GM19395 (cell line): ENCODE data around the gene PNMA8C.

Experiments
- ATAC-seq: cut with Tn5 transposase; IDR thresholded peaks from one replicate; pipeline ENCODE4 v1.9.1; 2021; ENCODE audit warnings: mild to moderate bottlenecking, moderate library complexity; ENCODE audit not compliant: unreplicated experiment

PNMA8C gene

GRCh38 chr19:46428239-46429135 is at the start of gene PNMA8C:
Gene PNMA8C, minus strand, starts transcription at chr19:46428936. Its CDS starts 577 bp downstream, at chr19:46428359.
- no peak for ATAC-seq

GRCh38 chr19:46475986-46476385 is 47.2 kb upstream of the PNMA8C start:
- ATAC-seq = no peak

- no peak for ATAC-seq
Measured at GRCh38 chr19:46474211-46474610, 45.5 kb upstream of the PNMA8C start.

GRCh38 chr19:46472592-46472991 is 43.9 kb upstream of the PNMA8C start:
- ATAC-seq = no peak

GRCh38 chr19:46471811-46472543 is 43.2 kb upstream of the PNMA8C start:
- ATAC-seq = no peak

GRCh38 chr19:46471116-46471733 is 42.5 kb upstream of the PNMA8C start, which contains the start of gene PNMA8A:
Gene PNMA8A, minus strand, starts transcription at chr19:46471563. Its CDS starts 528 bp downstream, at chr19:46471035.
- ATAC-seq = no peak

GRCh38 chr19:46470376-46470775 is 41.6 kb upstream of the PNMA8C start:
- no peak for ATAC-seq

- no peak for ATAC-seq
Measured at GRCh38 chr19:46469541-46470185, 40.9 kb upstream of the PNMA8C start.

- ATAC-seq = no peak
Measured at GRCh38 chr19:46466536-46467196, 37.9 kb upstream of the PNMA8C start.

- ATAC-seq = no peak
Measured at GRCh38 chr19:46463516-46463915, 34.8 kb upstream of the PNMA8C start.

- ATAC-seq = no peak
Measured at GRCh38 chr19:46461537-46461936, 32.8 kb upstream of the PNMA8C start.

GRCh38 chr19:46460981-46461380 is 32.2 kb upstream of the PNMA8C start:
- no peak for ATAC-seq

GRCh38 chr19:46460055-46460454 is 31.3 kb upstream of the PNMA8C start:
- ATAC-seq = no peak

GRCh38 chr19:46456930-46457329 is 28.2 kb upstream of the PNMA8C start:
- no peak for ATAC-seq

GRCh38 chr19:46454244-46454643 is 25.5 kb upstream of the PNMA8C start:
- ATAC-seq = no peak

- no peak for ATAC-seq
Measured at GRCh38 chr19:46453661-46454060, 24.9 kb upstream of the PNMA8C start.

GRCh38 chr19:46452186-46452585 is 23.4 kb upstream of the PNMA8C start:
- ATAC-seq = no peak

- no peak for ATAC-seq
Measured at GRCh38 chr19:46451352-46451751, 22.6 kb upstream of the PNMA8C start.

GRCh38 chr19:46450737-46451136 is 22.0 kb upstream of the PNMA8C start:
- no peak for ATAC-seq

- no peak for ATAC-seq
Measured at GRCh38 chr19:46449228-46449627, 20.5 kb upstream of the PNMA8C start.
